ENCODE measurements around the gene BMP7.

GRCh38 chr20:57223648-57224489 is 42.6 kb downstream of the BMP7 start:
- TF ChIP-seq, protein P1, sequence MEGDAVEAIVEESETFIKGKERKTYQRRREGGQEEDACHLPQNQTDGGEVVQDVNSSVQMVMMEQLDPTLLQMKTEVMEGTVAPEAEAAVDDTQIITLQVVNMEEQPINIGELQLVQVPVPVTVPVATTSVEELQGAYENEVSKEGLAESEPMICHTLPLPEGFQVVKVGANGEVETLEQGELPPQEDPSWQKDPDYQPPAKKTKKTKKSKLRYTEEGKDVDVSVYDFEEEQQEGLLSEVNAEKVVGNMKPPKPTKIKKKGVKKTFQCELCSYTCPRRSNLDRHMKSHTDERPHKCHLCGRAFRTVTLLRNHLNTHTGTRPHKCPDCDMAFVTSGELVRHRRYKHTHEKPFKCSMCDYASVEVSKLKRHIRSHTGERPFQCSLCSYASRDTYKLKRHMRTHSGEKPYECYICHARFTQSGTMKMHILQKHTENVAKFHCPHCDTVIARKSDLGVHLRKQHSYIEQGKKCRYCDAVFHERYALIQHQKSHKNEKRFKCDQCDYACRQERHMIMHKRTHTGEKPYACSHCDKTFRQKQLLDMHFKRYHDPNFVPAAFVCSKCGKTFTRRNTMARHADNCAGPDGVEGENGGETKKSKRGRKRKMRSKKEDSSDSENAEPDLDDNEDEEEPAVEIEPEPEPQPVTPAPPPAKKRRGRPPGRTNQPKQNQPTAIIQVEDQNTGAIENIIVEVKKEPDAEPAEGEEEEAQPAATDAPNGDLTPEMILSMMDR (conservative IDR thresholded peaks at IDR 0.05): no peak
- TF ChIP-seq EZH2 (IDR thresholded peaks at IDR 0.05; ENCODE audit: low read depth): no peak
